Measurements from ENCODE around the gene PROCA1. TPM values are rescaled to one million over a fixed set of nuclear protein-coding genes. Genes with fewer than 3 reads are reported as not detected.
A peak's percentile ranks its signal among the peaks of the same experiment; 100 is the strongest.

PROCA1 gene
- total and polyA plus RNA-seq, 9 of the 15 experiments (the other 6 are each of a cell fraction or from before 2014, with no cell fraction given), result 0.78 to 16.2 (median 5.6) TPM

DNA sequence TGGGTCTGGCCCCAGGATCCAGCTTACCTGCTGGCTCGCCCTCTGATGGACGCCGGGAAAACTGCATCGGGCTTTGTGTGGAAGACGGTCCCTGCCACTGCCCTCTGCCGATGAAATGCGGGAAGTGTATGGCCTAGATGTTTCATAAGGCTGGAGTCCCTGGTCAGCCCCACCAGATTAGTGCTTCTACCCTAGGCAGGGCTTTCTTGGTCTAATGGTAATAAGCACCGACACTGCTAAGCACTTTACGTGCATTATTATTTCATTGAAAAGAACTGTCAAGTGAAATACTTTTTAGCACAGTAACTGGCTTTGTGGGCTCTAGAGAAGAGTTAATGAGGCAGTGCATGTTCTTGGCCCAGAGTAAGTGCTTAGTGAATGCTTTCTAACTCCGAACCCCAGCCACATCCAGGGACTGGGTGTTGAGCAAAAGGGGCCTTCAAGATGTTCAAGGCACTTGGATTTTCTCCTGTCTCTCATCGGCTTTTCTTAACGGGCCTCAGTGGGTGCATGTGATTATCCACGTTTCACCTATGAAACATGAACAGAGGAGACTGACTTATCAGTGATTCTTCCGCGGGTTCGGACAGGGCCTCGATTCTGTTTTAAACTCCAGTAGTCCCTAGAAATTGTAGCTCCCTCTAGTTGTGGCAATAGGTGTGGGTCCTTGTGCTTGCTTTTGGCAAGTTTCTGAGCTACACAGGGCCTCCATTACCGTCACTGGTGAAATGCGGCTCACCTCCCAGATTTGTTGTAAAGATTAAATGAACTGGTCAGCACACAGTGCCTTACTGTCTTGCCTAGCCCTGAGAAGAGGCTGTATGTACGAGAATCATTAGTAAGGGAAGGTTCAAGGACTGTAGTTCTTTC lies 38.7 kb upstream of the PROCA1 start (continued):
- TF ChIP-seq, protein P1, sequence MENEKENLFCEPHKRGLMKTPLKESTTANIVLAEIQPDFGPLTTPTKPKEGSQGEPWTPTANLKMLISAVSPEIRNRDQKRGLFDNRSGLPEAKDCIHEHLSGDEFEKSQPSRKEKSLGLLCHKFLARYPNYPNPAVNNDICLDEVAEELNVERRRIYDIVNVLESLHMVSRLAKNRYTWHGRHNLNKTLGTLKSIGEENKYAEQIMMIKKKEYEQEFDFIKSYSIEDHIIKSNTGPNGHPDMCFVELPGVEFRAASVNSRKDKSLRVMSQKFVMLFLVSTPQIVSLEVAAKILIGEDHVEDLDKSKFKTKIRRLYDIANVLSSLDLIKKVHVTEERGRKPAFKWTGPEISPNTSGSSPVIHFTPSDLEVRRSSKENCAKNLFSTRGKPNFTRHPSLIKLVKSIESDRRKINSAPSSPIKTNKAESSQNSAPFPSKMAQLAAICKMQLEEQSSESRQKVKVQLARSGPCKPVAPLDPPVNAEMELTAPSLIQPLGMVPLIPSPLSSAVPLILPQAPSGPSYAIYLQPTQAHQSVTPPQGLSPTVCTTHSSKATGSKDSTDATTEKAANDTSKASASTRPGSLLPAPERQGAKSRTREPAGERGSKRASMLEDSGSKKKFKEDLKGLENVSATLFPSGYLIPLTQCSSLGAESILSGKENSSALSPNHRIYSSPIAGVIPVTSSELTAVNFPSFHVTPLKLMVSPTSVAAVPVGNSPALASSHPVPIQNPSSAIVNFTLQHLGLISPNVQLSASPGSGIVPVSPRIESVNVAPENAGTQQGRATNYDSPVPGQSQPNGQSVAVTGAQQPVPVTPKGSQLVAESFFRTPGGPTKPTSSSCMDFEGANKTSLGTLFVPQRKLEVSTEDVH (IDR thresholded peaks at IDR 0.05; ENCODE audit: low read depth, partially characterized antibody), result peak; percentile 57
- TF ChIP-seq SMAD1 (IDR thresholded peaks at IDR 0.05; ENCODE audit: low read depth, low read length, partially characterized antibody) (no peak), MYC (IDR thresholded peaks at IDR 0.05; ENCODE audit: low read depth, low read length) (peak; percentile 67; the same call in 1 of the 2 replicates), MYC (CRISPR knock-in tag; IDR thresholded peaks at IDR 0.05; ENCODE audit: borderline replicate concordance, low read depth) (no peak), ELF1 (tag; IDR thresholded peaks at IDR 0.05) (no peak), MBD2 (IDR thresholded peaks at IDR 0.05; ENCODE audit: borderline replicate concordance, low read depth) (no peak), XRCC3 (IDR thresholded peaks at IDR 0.05) (no peak), MTA1 (IDR thresholded peaks at IDR 0.05; ENCODE audit: borderline replicate concordance) (no peak), ARID2 (IDR thresholded peaks at IDR 0.05) (peak; percentile 74), C11orf30 (IDR thresholded peaks at IDR 0.05; ENCODE audit: low read depth) (no peak), MCM3 (IDR thresholded peaks at IDR 0.05) (no peak), TAL1 (IDR thresholded peaks at IDR 0.05) (no peak), ZNF165 (CRISPR knock-in tag; IDR thresholded peaks at IDR 0.05; ENCODE audit: borderline replicate concordance) (no peak), PTBP1 (IDR thresholded peaks at IDR 0.05; ENCODE audit: low read depth, low read length) (no peak), ZNF217 (CRISPR knock-in tag; IDR thresholded peaks at IDR 0.05) (no peak), ZNF717 (CRISPR knock-in tag; IDR thresholded peaks at IDR 0.05) (no peak), U2AF2 (optimal IDR thresholded peaks at IDR 0.05; ENCODE audit: low read depth, low read length) (no peak), GTF2A2 (tag; IDR thresholded peaks at IDR 0.05) (no peak)
- TF ChIP-seq, protein P2, sequence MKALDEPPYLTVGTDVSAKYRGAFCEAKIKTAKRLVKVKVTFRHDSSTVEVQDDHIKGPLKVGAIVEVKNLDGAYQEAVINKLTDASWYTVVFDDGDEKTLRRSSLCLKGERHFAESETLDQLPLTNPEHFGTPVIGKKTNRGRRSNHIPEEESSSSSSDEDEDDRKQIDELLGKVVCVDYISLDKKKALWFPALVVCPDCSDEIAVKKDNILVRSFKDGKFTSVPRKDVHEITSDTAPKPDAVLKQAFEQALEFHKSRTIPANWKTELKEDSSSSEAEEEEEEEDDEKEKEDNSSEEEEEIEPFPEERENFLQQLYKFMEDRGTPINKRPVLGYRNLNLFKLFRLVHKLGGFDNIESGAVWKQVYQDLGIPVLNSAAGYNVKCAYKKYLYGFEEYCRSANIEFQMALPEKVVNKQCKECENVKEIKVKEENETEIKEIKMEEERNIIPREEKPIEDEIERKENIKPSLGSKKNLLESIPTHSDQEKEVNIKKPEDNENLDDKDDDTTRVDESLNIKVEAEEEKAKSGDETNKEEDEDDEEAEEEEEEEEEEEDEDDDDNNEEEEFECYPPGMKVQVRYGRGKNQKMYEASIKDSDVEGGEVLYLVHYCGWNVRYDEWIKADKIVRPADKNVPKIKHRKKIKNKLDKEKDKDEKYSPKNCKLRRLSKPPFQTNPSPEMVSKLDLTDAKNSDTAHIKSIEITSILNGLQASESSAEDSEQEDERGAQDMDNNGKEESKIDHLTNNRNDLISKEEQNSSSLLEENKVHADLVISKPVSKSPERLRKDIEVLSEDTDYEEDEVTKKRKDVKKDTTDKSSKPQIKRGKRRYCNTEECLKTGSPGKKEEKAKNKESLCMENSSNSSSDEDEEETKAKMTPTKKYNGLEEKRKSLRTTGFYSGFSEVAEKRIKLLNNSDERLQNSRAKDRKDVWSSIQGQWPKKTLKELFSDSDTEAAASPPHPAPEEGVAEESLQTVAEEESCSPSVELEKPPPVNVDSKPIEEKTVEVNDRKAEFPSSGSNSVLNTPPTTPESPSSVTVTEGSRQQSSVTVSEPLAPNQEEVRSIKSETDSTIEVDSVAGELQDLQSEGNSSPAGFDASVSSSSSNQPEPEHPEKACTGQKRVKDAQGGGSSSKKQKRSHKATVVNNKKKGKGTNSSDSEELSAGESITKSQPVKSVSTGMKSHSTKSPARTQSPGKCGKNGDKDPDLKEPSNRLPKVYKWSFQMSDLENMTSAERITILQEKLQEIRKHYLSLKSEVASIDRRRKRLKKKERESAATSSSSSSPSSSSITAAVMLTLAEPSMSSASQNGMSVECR (CRISPR knock-in tag; IDR thresholded peaks at IDR 0.05), result peak; percentile 85; the same call in 1 of the 2 replicates
- TF ChIP-seq, protein P3, sequence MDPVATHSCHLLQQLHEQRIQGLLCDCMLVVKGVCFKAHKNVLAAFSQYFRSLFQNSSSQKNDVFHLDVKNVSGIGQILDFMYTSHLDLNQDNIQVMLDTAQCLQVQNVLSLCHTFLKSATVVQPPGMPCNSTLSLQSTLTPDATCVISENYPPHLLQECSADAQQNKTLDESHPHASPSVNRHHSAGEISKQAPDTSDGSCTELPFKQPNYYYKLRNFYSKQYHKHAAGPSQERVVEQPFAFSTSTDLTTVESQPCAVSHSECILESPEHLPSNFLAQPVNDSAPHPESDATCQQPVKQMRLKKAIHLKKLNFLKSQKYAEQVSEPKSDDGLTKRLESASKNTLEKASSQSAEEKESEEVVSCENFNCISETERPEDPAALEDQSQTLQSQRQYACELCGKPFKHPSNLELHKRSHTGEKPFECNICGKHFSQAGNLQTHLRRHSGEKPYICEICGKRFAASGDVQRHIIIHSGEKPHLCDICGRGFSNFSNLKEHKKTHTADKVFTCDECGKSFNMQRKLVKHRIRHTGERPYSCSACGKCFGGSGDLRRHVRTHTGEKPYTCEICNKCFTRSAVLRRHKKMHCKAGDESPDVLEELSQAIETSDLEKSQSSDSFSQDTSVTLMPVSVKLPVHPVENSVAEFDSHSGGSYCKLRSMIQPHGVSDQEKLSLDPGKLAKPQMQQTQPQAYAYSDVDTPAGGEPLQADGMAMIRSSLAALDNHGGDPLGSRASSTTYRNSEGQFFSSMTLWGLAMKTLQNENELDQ (CRISPR knock-in tag; IDR thresholded peaks at IDR 0.05; ENCODE audit: borderline replicate concordance), result no peak
